LNCAP (cell line): ENCODE data around the gene LMNTD2.

Experiments used
- TF ChIP-seq, protein P1 (sequence below): fragments of 450-650 bp; IDR thresholded peaks from 2 replicates; pipeline ENCODE4 v1.5.1; 2017; ENCODE audit warnings: mild to moderate bottlenecking

LMNTD2 gene

DNA sequence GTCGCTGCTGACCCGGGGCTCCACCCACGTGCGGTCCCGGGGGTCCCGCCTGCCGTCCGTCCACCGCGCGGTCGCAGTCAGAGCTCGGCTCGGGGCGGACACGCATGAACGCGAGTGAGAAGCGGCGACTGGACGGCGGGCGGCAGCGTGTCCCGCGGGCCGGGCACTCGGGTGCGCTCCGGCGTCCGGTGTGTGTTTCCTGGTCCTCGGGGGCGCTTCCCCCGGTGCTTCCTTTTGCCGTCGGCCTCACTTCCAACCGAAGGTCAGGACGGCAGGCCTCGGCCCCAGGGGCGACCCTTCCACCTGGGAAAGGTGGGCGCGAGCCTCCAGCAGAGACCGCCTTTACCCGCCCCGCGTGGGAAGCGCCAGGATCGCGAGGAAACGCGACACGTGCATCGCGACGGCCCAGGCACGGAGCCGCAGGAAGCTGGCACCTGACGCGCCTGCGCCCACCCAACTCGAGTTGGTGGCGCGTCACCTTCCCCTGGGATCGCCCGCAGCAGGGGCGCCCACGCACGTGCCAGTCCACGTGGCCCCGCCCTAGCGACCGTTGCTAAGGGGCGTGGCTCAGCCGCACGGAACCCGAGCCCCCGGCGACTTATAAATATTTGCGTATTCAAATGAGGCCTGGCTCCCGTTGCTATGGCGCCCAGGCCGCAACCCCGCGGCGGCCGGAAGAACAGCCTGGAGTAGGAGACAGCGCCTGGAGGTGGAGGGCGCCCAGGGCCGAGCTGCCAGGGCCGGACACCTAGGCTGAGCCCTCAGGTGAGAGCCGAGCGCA is 23.5 kb downstream of the LMNTD2 start, which contains the start of gene LRRC56:
Gene LRRC56, plus strand, starts transcription at position 687 of the 781 bp plus-strand sequence. CDS start 3,158 bp downstream, outside the sequence.
- TF ChIP-seq, protein P1, sequence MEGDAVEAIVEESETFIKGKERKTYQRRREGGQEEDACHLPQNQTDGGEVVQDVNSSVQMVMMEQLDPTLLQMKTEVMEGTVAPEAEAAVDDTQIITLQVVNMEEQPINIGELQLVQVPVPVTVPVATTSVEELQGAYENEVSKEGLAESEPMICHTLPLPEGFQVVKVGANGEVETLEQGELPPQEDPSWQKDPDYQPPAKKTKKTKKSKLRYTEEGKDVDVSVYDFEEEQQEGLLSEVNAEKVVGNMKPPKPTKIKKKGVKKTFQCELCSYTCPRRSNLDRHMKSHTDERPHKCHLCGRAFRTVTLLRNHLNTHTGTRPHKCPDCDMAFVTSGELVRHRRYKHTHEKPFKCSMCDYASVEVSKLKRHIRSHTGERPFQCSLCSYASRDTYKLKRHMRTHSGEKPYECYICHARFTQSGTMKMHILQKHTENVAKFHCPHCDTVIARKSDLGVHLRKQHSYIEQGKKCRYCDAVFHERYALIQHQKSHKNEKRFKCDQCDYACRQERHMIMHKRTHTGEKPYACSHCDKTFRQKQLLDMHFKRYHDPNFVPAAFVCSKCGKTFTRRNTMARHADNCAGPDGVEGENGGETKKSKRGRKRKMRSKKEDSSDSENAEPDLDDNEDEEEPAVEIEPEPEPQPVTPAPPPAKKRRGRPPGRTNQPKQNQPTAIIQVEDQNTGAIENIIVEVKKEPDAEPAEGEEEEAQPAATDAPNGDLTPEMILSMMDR, result no peak

DNA sequence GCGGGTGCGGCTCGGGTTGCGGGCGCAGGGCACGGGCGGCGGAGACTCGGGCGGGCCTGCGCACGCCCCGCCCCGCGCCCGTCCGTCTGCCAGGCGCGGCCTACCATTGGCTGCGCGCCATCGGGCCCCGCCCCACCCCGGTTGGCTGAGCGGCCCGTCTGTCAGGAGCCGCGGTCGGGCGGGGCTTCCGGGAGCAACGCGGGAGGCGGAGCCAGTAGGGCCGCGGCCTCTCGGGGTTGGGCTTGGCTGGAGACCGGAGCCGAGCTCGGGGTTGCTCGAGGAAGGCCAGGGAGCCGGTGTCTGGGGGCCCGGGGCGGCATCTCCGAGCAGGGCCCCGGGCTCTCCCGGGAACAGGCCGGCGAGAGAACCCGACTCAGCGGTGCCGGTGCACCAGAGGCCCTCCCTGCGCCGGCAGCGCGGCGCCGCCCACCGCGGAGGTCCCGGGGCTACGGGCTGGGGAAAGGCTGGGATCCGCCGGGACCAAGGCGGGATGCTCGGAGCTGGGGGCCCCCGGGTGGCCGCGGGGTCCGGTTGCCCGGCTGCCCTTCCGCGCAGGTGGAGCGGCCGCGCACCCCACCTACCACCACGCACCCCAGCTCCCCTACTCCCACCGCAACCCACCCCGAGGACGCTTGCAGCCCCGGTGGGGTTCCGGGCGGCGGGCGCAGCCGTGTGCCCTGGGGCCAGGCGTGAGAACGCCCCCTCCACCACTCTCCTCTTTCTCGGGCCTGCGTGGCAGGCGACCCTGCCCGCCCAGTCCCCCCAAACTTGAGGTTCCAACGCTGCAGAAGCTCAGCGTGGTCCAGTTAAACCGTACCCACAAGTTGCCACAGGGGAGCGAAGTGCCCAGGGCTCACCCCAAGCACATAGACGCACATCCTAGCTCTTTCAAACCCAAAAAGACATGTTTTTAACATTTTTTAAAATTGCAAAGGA is 24.8 kb downstream of the LMNTD2 start, which contains the start of gene HRAS:
Gene HRAS, minus strand, starts transcription at position 58 of the 936 bp plus-strand sequence.
- TF ChIP-seq, protein P1, result no peak

DNA sequence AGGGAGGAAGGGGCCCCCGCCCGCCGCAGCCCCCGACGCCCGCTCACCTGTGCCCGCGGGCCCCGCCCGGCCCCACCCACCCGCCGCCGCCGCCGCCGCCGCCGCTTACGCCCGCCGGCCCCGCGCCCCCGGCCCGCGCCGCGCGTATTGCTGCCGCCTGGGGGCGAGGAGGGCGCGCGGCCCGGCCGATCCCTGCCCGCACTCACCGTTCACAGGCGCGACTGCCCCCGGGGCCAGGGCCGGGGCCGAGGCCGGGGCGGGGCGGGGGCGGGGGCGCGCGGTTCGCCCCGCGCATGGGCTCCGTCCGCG is 25.4 kb downstream of the LMNTD2 start:
- TF ChIP-seq, protein P1, result 0 out of 2 replicates have a peak, but pooled peaks have one; percentile 26

DNA sequence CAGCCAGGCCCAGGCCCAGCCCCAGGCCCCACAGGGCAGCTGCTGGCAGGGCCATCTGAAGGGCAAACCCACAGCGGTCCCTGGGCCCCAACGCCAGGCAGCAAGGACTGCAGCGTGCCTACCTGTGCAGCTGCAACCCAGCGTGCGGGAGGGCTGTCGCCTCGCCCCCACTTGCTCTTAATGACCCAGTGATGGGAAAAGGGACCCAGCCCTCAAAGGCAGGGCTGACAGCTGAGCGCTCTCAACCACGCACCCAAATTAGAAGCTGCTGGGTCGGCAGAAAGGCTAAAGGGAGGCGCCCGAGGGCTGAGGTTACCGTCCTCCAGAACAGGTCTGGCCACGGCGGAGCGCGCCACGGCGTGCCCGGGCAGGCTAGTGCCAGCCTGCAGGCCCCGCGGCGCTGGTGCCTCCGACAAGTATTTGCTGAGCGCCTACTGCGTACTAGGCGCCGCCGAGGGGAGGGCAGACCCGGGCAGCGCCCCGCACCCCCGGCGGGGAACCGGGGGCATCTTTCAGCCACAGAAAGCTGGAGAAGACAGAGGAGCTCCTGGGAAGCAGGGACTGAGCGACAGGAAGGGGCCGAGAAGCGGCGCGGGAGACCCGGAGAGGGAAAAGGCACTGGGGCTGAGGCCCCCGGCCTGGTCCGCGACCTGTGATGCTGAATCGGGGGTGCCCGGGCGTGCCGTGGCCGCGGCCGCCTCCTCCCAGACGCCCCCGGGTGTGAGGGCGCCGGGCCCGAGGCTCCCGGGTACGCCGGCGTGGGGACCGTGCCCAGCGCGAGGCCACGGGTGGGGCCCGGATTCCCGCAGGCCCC is 25.9 kb downstream of the LMNTD2 start:
- TF ChIP-seq, protein P1, result no peak; the same call in 1 of the 2 replicates

DNA sequence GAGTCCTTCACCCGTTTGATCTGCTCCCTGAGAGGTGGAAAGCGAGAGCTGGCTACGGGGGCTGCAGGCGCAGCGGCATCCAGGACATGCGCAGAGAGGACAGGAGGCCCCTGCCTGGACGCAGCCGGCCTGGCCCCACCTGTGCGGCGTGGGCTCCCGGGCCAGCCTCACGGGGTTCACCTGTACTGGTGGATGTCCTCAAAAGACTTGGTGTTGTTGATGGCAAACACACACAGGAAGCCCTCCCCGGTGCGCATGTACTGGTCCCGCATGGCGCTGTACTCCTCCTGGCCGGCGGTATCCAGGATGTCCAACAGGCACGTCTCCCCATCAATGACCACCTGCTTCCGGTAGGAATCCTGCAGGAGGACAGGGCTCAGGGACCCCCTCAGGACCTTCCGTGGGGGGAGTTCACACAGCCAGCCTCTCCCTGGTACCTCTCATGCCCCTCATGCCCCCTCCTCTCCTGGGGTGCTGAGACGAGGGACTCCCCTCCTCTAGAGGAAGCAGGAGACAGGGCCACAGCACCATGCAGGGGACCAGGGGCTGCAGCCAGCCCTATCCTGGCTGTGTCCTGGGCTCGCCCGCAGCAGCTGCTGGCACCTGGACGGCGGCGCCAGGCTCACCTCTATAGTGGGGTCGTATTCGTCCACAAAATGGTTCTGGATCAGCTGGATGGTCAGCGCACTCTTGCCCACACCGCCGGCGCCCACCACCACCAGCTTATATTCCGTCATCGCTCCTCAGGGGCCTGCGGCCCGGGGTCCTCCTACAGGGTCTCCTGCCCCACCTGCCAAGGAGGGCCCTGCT is 26.7 kb downstream of the LMNTD2 start:
- TF ChIP-seq, protein P1, result no peak

DNA sequence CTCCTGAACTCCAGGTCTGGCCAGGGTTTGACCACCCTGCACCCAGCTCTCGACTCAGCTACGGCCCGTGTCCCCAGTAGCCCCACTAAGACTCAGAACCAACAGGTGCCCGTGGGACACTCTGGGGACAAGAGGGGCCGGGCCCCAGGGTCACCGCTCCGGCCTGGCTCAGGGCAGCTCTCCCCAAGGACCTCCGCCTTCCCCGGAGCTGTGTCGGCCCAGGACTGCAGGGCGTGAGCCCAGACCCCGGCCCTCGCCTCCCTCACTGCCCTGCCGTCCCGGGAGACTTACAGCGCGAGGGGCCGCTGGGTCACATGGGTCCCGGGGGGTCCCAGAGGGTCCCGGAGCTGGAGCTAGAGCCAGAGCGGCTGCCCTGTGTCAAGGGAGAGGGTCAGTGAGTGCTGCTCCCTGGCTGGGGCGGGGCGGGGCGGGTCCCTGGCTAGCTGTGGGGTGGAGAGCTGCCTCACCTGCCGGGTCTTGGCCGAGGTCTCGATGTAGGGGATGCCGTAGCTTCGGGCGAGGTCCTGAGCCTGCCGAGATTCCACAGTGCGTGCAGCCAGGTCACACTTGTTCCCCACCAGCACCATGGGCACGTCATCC is 27.5 kb downstream of the LMNTD2 start:
- TF ChIP-seq, protein P1, result no peak
